Stimulated activated CD8-positive, alpha-beta memory T cell treated with anti-CD3 and anti-CD28 coated beads, Interleukin-4, amount 100 ng/mL, for 48 hours (primary cell): ENCODE data around the gene MGMT.

ENCODE experiments used
- DNase-seq: peaks from one replicate; pipeline ENCODE4 v3.0.0-alpha.2; 2020

The MGMT gene

DNA sequence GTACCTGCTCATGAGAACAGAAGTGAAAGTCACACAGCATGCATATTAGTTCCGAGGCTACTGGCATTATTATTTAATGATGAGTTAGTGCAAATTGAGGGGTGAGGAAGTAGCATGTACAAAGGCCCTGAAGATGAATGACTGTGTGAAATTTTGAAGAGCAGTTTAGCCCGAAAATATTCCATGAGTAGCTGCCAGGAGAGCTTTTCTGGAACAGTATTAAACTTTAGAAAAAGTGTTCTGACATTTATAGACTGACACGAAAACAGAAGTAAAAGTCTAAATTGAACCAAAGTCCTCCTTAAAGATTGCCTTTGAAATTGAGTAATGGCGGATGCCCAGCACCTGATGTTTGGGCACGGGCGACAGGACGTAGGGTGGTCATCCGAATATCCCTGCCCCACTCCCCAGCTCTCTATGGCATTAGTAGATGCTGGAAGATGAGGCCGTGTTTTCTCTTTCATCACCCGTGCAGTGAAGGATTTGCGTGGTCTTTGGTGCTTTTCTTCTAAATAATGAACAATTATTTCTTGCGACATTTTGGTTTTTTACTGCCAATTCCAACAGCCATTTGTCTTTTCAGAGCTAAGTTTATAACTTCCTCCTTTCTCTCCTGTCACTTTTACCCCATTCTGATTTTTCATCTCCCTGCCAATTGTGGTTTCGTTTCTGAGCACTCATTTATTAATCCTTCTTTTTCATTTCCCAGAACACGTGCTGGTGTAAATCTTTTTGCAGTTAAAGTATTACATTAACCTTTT lies 192.6 kb downstream of the MGMT start:
- no peak for DNase-seq

DNA sequence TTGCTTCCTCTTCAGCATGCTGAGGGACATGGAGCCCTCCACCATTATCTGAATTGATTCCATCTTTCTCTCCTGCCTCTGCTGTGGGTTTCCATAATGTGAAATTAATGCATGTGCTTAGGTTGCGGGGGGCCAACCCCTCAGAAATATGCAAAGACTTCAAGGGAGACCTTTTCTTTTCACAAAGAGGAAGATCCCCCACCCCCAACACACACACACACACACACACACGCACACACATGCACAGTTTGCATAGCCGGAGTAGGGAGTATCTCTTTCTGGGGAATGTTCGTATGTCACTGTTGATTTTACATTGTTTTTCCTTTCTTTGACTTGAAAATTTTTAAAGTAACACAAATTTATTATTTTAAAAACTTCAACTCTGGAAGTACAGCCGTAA lies 193.5 kb downstream of the MGMT start:
- no peak for DNase-seq

DNA sequence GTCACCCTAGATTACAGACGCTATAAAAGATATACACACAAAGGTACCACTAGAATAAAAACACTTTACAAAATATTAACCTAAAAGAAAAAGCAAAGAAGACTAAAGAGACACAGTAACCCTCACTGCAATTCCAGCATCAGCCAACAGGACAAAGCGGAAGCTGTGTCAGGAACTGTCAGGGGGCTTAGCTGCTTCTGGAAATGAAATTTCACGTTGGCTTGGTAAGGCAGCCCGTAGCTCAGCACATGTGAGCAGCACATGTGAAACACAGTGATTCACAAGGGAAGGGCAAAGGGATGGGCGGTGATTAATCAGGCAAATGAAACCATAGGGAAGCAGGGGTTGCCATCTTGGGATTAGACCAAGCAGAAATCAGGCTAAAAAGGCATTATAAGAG lies 195.4 kb downstream of the MGMT start:
- no peak for DNase-seq

DNA sequence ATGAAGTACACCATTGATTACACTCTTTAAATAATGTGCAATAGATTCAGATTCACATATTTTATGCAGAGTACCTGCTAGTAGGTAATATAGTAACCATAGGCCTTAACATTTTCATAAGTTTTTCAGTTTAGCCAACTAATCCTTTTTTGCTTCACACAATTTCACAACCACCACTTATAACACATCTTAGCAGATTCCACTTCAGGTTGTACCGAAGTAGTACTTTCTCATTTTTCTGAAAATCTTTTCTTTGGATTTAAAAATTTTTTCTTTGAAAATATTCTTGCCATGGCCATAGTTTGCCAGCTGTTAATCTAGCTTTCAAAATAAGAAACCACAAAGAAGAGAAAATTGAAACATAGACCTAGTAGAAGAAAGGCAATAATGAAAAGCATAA lies 203.1 kb downstream of the MGMT start:
- no peak for DNase-seq

DNA sequence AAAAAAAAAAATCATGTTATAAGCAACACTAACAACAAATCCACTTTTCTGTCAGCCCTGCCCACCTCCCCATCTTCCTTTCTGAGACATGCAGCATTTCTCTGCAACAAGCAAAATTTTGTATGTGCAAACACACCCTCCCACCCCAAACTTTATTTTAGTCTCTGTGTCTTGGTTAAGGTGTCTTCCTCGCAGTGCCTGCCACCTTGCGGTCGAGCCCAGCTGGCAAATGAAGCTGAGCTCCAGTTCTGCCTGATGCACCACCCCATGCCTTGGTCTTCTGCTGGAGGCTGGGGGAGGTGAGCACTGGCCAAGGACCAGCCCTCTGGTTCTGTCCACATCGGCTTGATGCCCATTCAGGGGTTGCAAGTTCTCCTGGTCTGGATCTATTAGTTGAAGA lies 206.3 kb downstream of the MGMT start:
- no peak for DNase-seq

DNA sequence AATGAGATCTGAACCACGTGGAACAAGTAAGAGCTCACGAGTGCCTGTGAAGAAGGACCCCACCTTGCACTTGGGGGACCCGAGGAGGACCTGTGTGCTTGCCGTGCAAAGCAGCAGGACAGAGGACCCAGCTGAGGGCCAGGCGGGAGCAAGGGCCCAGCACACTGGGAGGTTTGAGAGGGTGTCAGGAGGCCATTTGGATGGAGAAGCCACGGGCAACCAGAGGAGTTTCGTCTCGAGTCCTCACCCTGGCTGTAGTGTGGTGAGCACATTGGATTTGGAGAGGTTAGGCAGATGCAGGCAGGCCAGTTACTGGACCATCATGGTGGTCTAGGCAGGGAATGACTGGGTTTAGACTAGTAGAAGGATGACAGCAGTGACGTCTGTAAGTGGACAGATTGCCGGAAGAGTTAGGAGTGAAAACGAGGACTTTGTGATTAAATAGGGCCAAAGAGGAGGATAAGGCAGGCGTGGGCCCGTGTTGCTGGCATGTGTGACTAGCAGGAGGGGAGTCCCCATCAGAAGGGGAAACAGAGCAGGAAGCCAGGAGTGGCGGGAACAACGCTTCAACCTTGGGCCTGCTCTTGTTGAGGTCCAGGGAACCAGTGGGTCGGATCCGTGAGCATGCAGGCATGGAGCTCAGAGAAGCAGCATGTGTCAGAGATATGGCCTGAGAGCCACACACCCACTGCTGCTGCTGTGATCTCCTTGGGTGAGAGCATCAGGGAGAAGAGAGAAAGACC lies 208.2 kb downstream of the MGMT start:
- no peak for DNase-seq

DNA sequence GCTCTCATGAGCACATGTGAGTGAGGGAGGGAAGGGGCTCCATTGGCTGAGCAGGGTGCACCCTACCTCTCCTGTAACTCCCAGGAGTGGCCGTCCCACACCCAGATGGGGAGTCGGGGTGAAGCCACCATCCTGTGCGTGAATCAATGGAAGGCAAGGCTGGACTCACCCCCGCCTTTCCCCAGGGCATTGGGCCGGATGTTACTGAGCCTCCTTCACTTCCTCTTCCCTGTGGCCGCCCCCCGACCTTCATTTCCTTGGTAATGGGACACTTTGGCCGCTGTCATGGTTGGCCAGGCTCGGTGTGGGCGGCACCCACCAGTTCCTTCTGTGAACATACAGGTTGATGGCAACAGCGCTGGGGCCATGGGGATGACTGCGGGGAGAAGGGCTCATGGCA lies 209.0 kb downstream of the MGMT start:
- no peak for DNase-seq

DNA sequence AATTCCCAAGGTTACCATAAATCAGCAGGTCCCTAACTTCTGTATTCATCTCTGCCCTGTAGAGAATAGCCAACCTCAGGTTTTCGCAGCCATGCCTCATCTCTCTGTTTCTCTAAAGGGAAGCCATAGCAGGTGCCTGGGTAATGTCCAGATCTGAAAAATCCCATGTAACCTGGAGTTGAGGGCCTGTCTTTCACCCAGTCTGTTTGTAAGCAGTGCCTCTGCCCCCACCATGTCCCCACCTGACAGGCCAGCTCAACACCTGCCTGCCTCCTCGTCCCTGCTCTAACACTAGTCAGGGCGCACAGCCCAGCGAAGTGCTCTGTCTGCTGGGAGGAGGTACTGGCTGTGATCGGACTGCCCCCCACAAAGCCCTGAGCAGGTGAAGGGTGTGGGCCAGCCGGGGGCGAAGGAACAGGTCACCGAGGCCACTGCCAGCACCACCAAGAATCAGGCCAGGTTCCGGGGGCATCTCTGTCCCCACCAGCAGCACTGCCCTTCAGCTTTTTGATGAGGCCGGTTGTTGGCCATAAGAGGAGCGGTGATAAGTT lies 210.4 kb downstream of the MGMT start:
- DNase-seq: no peak

DNA sequence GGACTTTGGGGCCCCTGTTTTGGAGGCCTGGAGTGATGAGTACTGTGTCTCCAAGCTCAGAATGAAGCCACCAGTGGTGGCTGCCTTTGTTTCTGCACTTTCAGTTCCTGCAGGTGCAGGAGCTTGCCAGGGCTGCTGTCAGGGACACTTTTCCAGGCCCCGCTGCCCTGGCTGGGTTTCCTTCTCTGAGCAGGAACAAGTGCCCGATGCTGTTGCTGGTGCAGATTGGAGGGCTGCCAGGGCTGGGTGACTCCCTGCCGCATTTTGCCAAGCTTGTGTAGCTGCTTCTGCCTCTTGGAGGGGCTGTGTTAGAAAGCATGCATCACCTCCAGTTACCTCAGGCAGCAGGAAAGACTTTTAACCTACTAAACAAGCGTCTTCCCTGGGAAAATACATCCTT lies 211.1 kb downstream of the MGMT start:
- DNase-seq: no peak

DNA sequence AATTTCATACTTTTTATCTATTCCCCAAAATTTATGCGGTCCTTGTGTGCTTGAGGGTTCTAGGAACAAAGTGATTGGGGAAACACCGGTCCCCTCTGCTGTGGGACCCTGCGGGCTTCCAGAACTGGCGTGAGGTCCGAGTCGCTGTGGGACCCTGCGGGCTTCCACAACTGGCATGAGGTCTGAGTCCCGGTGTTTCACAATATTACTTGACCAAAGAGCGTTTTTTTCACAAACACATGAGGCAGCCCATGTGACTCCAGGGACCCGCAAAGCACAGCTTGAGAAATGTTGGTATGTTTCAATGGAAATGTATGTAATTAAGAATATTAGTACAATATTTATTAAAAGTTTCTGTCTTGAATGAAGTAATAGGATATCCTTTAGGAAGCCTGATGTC lies 212.2 kb downstream of the MGMT start:
- no peak for DNase-seq

DNA sequence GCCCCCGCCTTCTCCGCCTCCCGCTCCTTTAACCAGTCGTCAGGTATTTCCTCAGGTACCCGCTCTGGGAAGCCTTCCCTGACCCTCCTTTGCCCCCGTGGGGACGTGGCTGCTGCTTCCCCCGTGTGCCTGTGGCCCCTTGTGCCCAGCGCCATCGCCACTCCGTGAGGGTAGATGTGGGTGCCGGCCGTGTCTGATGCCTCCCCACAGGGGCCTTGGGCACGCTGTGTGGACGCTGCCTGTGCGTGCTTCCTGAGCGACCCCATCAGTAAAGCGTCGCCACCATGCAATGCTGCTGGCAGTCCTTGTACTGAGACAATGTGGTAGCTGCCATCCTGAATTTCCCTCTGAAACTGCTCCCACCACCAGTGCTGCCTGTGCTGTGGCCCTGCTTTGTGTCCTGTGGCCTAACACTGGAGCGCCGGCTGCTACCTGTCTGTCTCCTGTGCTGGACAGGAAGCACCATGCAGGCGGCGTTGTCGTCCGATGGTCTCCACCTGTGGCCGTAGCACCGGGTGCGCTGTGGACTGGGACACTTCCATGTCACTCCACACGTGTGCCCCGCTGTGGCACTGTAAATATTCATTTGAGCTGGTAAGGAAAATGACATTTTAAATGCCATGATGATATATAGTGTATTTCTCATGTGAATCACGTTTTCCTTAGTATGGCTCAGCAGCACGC lies 213.8 kb downstream of the MGMT start:
- DNase-seq: no peak

DNA sequence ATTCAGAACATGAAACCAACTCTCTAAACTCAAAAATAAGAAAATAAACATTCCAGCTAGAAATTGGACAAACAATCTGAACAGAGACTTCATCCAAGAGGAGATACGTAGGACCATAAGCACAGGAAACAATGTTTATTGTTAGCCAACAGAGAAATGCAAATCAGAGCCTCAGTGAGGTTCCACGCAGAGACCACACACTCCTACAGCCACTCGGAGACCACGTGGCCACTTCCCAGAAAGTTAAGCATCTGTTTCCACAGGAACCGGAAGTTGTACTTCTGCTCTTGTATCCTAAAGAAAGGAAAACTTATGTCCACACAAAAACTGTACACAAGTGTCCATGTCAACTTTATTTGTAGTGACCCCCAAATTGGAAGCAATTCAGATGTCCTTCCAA lies 214.8 kb downstream of the MGMT start:
- no peak for DNase-seq

DNA sequence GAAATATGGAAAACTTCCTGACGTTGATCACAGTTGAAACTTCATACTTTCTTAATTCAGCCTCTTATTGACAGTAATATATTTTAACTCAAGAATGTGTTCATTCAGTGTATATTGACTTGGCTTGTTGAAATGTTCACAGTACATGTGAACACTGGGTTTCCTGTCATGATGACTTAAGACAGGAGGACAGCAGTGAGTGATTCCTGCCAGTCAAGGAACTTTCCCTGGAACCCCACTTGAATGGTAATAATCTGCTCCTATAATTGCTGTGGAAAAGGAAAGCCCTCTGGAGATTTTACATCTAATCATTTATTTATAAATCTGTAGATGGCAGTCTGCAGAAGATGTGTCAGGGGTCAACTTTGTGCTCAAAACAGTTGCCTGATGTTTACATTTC lies 216.5 kb downstream of the MGMT start:
- DNase-seq: no peak

DNA sequence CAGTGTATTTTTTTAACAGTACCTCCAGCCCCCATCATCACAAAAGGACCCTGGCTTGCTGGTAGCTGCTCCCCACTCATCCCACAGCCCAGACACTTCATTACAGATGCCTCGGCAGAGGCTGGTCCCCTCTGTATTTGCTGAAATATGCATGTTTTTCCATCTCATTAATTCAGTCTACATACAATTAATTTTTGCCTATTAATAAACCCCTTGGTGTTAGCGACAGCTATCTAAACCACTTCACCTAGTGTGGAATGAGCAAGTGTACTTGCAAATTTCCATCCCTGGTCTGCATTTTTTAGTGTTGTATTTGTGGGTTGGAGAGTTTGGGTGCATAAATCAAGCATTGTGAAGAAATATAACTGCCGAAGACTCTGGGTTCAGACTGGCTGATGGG lies 216.9 kb downstream of the MGMT start:
- no peak for DNase-seq

DNA sequence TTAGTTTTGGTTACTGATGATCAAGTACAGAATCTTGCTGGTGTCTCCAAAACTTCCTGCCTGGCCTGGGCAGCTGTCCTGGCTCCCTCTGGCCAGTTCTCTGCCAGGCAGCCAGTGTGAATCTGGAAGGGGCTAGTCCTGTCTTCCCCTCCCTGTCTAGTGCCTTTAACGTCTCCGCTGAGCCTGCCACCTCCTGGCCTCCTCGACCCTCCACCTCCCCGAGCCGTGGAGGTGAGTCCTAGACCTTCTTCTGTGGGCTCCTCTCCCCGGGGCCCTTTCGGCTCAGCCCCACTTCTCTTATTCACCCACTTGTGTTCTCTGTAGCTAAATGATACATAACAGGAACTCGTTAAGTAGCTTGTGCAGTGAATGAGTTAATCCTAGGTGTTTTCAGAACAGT lies 218.2 kb downstream of the MGMT start:
- no peak for DNase-seq

DNA sequence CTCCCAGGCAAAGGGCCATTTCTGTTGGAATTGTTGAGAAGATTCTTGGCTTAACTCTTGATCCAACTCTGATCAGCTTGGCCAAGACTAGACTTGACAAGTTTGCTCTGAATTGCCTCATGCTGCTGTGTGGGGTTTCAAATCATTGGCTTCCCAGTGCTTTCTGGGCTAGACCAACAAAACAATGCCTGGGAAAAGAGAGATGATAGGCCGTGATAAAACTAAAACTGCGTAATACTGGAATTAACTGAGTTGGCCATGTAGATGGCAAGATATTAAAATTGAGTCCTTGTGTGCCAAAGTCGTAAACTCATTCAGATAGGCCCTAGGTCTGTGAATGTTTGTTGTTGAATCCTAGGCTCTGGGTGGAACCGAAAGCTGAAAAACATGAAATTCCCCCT lies 222.6 kb downstream of the MGMT start:
- no peak for DNase-seq

DNA sequence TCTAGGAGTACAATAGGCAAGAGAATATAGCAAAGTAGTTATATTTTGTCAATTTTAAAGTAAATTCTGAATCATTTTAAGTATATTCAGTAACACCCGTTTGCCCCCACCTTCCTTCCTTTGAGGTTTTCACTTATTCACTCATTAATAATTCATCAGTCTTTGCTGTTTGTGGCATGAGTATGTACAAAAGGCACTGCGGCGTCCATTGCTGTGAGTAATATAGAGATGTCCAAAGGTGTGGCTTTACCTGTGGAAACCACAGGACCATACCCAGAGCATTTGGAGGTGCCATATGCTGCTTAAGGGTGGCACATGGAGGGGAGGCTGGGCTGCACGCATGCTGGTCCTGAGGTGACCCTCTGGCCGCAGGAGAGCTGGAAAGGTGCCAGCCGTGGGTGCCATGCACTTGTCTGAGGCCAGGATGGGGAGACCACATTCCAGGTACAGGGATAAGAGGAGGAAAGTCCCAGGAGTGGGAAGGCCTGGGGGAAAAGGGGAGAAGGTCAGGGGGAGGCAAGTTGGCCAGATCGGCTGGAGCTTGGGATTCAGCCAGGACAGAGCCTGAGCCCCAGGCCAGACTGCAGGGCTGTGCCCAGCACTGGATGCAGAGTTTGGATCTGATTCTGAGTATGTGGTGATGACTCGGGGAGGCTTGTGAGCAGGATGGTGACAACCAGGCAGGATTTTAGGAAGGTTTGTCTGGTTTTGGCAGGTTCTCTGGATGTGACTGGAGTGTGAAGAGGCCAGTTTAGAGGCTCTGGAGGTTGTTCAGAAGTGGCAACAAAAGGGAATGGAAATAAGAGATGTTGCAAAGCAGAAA lies 223.4 kb downstream of the MGMT start:
- no peak for DNase-seq

DNA sequence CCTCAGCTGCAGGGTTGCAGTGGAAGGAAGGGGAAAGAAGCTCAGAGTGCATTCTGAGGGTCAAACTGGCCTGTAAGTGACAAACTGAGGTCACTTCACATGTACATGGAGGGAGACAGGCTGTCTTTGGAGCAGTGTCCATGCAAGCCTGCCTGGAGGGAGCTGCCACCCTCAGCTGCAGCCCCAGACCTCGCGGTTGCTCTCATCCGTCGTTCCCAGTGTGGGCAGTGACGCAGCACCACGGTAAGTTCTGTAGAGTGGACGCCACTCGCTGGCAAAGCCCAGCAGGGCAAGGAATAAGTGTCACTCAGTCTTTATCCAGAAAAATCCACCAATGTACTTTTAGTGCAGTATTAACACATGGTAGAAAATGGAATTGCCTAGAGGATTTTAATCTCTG lies 225.7 kb downstream of the MGMT start:
- DNase-seq: no peak

DNA sequence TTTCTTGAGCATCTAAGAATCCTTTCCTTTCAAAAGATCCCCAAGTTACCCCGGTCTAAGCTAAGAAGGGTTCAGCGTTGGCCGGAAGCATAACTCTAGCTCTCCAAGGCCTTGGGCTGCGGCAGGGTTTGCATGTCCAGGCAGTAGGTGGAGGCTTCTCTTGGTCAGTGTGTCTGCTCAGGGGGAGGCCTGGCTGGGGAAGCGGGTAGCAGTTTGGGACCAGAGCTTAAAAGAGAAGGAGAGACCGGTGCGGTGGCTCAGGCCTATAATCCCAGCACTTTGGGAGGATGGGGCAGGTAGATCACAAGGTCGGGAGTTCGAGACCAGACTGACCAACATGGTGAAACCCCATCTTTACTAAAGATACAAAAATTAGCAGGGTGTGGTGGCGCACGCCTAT lies 226.3 kb downstream of the MGMT start:
- DNase-seq: no peak

DNA sequence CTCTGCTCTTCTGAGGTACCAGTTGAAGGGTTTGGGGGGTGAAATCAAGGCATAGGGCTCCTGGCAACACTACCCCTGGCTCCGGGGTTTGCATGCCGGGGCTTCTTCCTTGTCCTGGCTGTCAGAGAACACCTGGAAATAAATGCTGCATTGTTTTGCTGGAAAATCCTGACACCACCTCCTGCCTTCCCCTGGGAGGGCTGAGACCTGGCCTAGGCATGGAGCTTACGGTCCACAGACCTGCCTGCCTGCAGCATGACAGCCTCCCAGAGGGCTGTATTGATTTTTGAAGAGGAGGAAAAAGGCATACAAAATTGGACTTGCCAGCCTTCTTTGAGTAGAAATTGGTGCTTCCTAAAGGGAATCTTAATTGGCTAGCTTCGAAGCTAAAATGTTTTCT lies 227.1 kb downstream of the MGMT start:
- no peak for DNase-seq

DNA sequence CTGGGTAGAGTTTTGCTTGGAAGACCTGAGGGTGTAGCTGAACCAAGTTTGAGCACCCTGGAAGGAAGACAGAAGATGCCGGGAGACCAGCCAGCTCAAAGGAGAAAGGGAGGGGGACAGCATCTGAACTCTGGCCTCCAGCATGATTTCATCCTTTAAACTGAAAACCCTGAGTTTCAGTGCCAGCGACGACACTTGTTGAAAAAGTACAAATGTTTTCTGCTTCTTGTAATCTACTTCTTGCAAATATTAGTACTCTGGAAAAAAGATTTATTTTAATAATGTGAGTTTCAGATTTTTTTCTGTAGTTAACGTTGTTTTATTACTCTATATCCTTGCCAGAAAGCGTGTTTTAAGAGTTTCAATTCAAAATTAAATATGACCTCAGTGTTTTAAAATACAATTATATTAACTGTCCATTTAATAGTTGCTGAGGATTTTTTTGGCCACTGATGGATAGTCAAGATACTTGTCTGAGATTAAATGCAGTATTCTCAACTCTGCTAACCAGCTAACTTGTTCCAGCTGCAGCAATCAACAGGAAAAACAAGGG lies 227.7 kb downstream of the MGMT start:
- DNase-seq: no peak

DNA sequence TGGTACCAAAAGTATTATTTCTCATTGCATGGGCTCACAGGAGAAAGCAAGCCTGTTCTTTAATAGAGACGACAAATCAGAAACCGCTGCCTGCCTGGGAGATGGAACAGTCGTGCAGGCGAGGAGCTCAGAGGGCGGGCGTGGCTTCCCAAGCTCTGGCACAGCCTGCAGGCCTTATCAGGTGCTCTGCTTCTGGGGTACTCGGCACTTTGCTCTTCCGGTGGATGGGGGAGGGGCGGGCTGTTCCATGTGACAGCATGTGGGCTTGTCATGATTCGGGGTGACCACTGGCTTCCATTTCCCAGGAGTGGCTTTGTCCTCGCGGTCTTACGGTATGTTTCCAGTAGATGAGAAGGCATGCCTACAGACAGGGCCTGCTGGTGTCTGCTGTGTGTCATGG lies 228.6 kb downstream of the MGMT start:
- no peak for DNase-seq

DNA sequence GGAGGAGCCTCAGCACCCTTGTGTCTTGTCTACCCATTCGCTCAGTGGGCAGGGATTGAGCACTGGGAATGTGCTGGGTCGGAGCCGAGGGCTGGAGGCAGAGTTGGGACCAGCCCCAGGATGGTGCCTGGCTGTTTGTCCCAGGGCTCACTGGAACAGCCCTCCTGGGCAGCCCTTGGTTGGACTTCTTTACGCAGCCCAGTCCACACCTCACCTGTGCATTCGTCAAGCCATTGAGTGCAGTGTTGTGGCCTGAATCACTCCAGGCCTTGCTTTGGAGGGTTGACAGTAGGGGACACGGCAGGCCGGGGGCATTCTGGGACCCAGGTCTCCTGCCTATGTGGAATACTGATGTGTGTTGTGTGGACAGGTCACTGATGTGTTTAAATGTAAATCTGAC lies 229.6 kb downstream of the MGMT start:
- DNase-seq: no peak
